Activated CD4-positive, alpha-beta T cell treated with anti-CD3 and anti-CD28 coated beads for 36 hours (primary cell): ENCODE data around the gene CPHXL2. TPM values are rescaled to one million over a fixed set of nuclear protein-coding genes. Genes with fewer than 3 reads are reported as not detected.
A peak's percentile ranks its signal among the peaks of the same experiment; 100 is the strongest.

ENCODE experiments used
- ATAC-seq: fragments of 200-7000 bp; cut with Tn5 transposase; one replicate; pipeline ENCODE4 v1.10.0; 2021; ENCODE audit warnings: mild to moderate bottlenecking, moderate library complexity
- CTCF ChIA-PET: fragments of 350-600 bp; sonication (Branson Sonifier 250); formaldehyde crosslinking; loops from one replicate; lab custom pipeline; 2021; ENCODE audit warnings: antibody characterized with exemption; lab: Charles Lee
- POLR2A ChIA-PET: fragments of 350-600 bp; sonication (Branson Sonifier 250); formaldehyde crosslinking; loops from one replicate; lab custom pipeline; 2021; ENCODE audit warnings: antibody characterized with exemption, inconsistent platforms; lab: Charles Lee
- DNase-seq: peaks from one replicate; pipeline ENCODE4 v3.0.0-alpha.2; 2020
- H3K27ac Mint-ChIP-seq: one replicate; pipeline ENCODE4 v1.8.0; 2021; ENCODE audit warnings: mixed read lengths
- H3K27me3 Mint-ChIP-seq: one replicate; pipeline ENCODE4 v1.8.0; 2021; ENCODE audit warnings: mixed read lengths
- H3K36me3 Mint-ChIP-seq: one replicate; pipeline ENCODE4 v1.8.0; 2021; ENCODE audit warnings: low read depth, mixed read lengths
- H3K4me1 Mint-ChIP-seq: one replicate; pipeline ENCODE4 v1.8.0; 2021; ENCODE audit warnings: mixed read lengths
- H3K4me3 Mint-ChIP-seq: one replicate; pipeline ENCODE4 v1.8.0; 2021; ENCODE audit warnings: mild to moderate bottlenecking, moderate library complexity, mixed read lengths
- H3K9me3 Mint-ChIP-seq: one replicate; pipeline ENCODE4 v1.8.0; 2021; ENCODE audit warnings: low read depth, mixed read lengths
- intact Hi-C, 2 experiments: fragments of 100-400 bp; cut with DNase I in 1 of 2; cut with micrococcal nuclease in 1 of 2; formaldehyde crosslinking; loops; one replicate each; pipeline versions ENCODE4 v1.14.2 to v1.15.1; 2022 to 2024; cut with DNase I, micrococcal nuclease
- total RNA-seq, 2 experiments: library from RNA; stranded (reverse); gene quantifications; one replicate each; pipeline ENCODE4 v1.2.3, GENCODE V29; 2021

CPHXL2 gene
- total RNA-seq, 2 experiments from 2014 or later, result not detected

GRCh38 chr16:75644240-75645012 lies 32.4 kb downstream of the CPHXL2 start:
- H3K27ac Mint-ChIP-seq, result peak overlapping the region; percentile 74
- peaks cover 71% of the 10 kb centered on the region for H3K36me3 Mint-ChIP-seq
- H3K4me3 Mint-ChIP-seq, result peak overlapping the region; percentile 50
- DNase-seq (no peak), ATAC-seq (no peak)
- no peaks in the 10 kb centered on the region for H3K27me3 Mint-ChIP-seq
- intact Hi-C loops, result loop anchor here in 1 of 2 experiments (5.0 to 10.0 kb wide), 3 partner anchors 640 to 1568 kb away; no protein-coding TSS in a partner anchor
- H3K4me1 Mint-ChIP-seq, result peaks cover 40% of the 10 kb centered on the region
- ChIA-PET CTCF (interaction anchor here (1.0 to 1.3 kb wide), 3 partner anchors 11 to 179 kb away, joined by 3 to 5 read pairs (median 3); no protein-coding TSS in a partner anchor), POLR2A (interaction anchor here (0.8 kb wide), 1 partner anchor 9 kb away, joined by 3 read pairs; no protein-coding TSS in a partner anchor)
- no peaks in the 10 kb centered on the region for H3K9me3 Mint-ChIP-seq

- no peaks in the 10 kb centered on the region for H3K9me3 Mint-ChIP-seq
- intact Hi-C loops, result loop anchor here in 1 of 2 experiments (10.0 kb wide), 1 partner anchor 636 kb away; no protein-coding TSS in a partner anchor
- ATAC-seq, result no peak
- peaks cover 32% of the 10 kb centered on the region for H3K4me1 Mint-ChIP-seq
- no peak overlapping the region for H3K4me3 Mint-ChIP-seq
- H3K27me3 Mint-ChIP-seq, result no peaks in the 10 kb centered on the region
- no peak for DNase-seq
- ChIA-PET CTCF (no interaction called here), POLR2A (interaction anchor here (1.3 kb wide), 1 partner anchor 16 kb away, joined by 3 read pairs; no protein-coding TSS in a partner anchor)
- no peak overlapping the region for H3K27ac Mint-ChIP-seq
- peaks cover 82% of the 10 kb centered on the region for H3K36me3 Mint-ChIP-seq
Measured at GRCh38 chr16:75640598-75640997, 36.2 kb downstream of the CPHXL2 start.

DNA sequence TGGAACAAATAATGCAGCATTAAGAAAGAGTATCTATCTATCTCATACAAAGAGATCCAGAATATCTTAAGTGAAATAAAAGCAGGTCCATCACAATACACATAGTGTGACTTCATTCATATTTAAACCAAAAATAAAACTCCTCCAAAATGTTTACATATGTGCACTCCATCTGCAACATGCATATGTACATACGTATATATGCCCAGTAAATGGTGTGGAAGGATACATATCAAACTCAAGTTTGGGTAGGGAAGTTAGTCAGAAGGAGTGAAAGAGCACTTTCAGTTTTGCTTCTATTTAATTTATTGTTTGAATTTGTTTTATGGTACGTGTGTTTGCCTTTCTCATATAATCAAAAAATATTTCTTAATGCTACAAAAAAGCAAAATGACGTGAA lies 41.8 kb downstream of the CPHXL2 start:
- no peaks in the 10 kb centered on the region for H3K27me3 Mint-ChIP-seq
- intact Hi-C loops, result no loop called here
- H3K4me3 Mint-ChIP-seq, result no peak overlapping the region
- ChIA-PET POLR2A (interaction anchor here (1.0 kb wide), 1 partner anchor 10 kb away, joined by 3 read pairs; no protein-coding TSS in a partner anchor), CTCF (interaction anchor here (1.2 kb wide), 1 partner anchor 12 kb away, joined by 5 read pairs; the partner anchor contains the start of gene ADAT1)
- ATAC-seq, result no peak
- no peak for DNase-seq
- H3K27ac Mint-ChIP-seq, result no peak overlapping the region
- H3K9me3 Mint-ChIP-seq, result no peaks in the 10 kb centered on the region
- H3K4me1 Mint-ChIP-seq, result peaks cover 3% of the 10 kb centered on the region
- peaks cover 71% of the 10 kb centered on the region for H3K36me3 Mint-ChIP-seq

GRCh38 chr16:75632857-75633256 lies 44.0 kb downstream of the CPHXL2 start:
- no peak overlapping the region for H3K4me3 Mint-ChIP-seq
- peaks cover 79% of the 10 kb centered on the region for H3K36me3 Mint-ChIP-seq
- intact Hi-C loops, result no loop called here
- ATAC-seq (no peak), DNase-seq (no peak)
- ChIA-PET POLR2A (no interaction called here), CTCF (interaction anchor here (0.9 to 1.8 kb wide), 4 partner anchors 9 to 398 kb away, joined by 3 to 5 read pairs (median 3); no protein-coding TSS in a partner anchor)
- H3K9me3 Mint-ChIP-seq, result no peaks in the 10 kb centered on the region
- no peak overlapping the region for H3K27ac Mint-ChIP-seq
- H3K4me1 Mint-ChIP-seq, result peaks cover 23% of the 10 kb centered on the region
- H3K27me3 Mint-ChIP-seq, result no peaks in the 10 kb centered on the region

GRCh38 chr16:75630052-75630451 lies 46.8 kb downstream of the CPHXL2 start:
- Mint-ChIP-seq H3K4me1 (peaks cover 30% of the 10 kb centered on the region), H3K36me3 (peaks cover 79% of the 10 kb centered on the region)

DNA sequence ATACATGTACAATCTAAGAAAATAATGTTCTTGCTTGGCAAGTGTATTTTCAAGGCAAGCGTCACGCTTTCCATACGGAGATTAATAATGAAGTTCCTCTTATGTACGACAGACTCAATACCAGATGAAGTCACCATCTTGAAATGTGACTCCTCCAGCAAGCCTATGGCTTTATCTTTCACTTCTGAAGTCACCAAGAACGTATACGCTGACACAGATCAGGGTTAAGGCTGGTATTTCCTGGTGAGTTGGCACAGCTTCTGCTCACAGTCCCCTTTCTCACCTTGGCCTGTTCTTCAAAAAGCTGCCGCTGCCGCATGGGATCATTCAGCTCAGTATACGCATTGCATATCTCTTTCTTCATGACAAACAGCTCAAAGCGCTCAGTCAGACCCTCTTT lies 47.7 kb downstream of the CPHXL2 start:
- DNase-seq (no peak), ATAC-seq (peak; percentile 48)
- intact Hi-C loops, result loop anchor here in 1 of 2 experiments (10.0 kb wide), 1 partner anchor 644 kb away; the partner anchor contains the start of gene WDR59
- Mint-ChIP-seq H3K36me3 (peaks cover 82% of the 10 kb centered on the region), H3K27me3 (no peaks in the 10 kb centered on the region), H3K4me3 (no peak overlapping the region), H3K4me1 (peaks cover 36% of the 10 kb centered on the region), H3K9me3 (no peaks in the 10 kb centered on the region), H3K27ac (peak overlapping the region; percentile 80)
- ChIA-PET CTCF (no interaction called here), POLR2A (no interaction called here)

More at GRCh38 chr16:75630052-75630451, 46.8 kb downstream of the CPHXL2 start:
- CTCF ChIA-PET, result interaction anchor here (1.3 kb wide), 1 partner anchor 12 kb away, joined by 4 read pairs; no protein-coding TSS in a partner anchor
- no peak for DNase-seq
- no peaks in the 10 kb centered on the region for H3K27me3 Mint-ChIP-seq
- H3K27ac Mint-ChIP-seq, result no peak overlapping the region
- no peak for ATAC-seq
- H3K9me3 Mint-ChIP-seq, result no peaks in the 10 kb centered on the region
- intact Hi-C loops, result no loop called here
- no peak overlapping the region for H3K4me3 Mint-ChIP-seq
- POLR2A ChIA-PET, result interaction anchor here (1.1 kb wide), 1 partner anchor 18 kb away, joined by 4 read pairs; the partner anchor contains the start of genes KARS1 and TERF2IP

DNA sequence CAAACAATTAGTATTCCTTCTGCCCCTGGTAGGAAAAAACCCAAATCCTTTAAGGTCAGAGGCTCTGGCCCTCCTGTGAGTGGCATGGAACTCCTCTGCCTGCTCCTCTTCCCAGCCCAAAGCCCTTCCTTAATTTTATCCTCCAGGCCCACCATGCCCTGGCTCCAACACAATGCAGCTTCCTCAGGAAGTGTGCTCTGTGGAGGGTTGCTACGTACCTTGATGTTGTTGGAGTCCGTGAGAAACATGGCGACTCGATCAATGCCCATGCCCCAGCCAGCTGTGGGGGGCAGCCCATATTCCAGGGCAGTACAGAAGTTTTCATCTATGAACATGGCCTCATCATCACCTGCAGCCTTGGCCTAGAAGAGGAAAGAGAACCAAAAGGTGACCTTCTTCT lies 48.5 kb downstream of the CPHXL2 start:
- intact Hi-C loops, result loop anchor here in 1 of 2 experiments (10.0 kb wide), 1 partner anchor 644 kb away; the partner anchor contains the start of gene WDR59
- H3K36me3 Mint-ChIP-seq, result peaks cover 75% of the 10 kb centered on the region
- ATAC-seq (no peak), DNase-seq (no peak)
- no peaks in the 10 kb centered on the region for H3K9me3 Mint-ChIP-seq
- H3K27me3 Mint-ChIP-seq, result no peaks in the 10 kb centered on the region
- peak overlapping the region; percentile 69 for H3K27ac Mint-ChIP-seq
- H3K4me1 Mint-ChIP-seq, result peaks cover 36% of the 10 kb centered on the region
- CTCF ChIA-PET, result interaction anchor here (0.7 kb wide), 1 partner anchor 9 kb away, joined by 3 read pairs; no protein-coding TSS in a partner anchor
- POLR2A ChIA-PET, result no interaction called here
- H3K4me3 Mint-ChIP-seq, result no peak overlapping the region

DNA sequence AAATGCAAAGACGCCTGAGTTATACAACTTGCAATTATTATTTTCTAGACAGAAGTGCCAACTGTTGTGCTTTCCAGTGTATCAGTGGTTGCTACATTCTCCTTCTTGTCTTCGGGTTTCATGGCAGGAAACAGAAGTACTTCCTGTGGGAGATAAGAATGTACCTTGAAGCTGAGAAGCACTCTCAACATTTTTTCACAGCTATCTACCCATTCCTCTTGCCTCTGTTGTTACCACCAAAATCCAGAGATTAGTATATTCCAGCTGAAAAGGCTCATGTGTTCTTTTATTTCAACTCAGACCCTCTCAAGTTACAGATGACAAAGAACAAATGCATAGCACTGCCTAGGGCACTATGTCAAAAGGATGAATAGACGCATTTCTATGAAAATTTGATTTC lies 49.0 kb downstream of the CPHXL2 start:
- Mint-ChIP-seq H3K9me3 (no peaks in the 10 kb centered on the region), H3K27me3 (no peaks in the 10 kb centered on the region), H3K27ac (peak overlapping the region; percentile 69), H3K4me1 (peaks cover 36% of the 10 kb centered on the region), H3K36me3 (peaks cover 72% of the 10 kb centered on the region), H3K4me3 (no peak overlapping the region)
- ATAC-seq (no peak), DNase-seq (no peak)
- intact Hi-C loops, result loop anchor here in 1 of 2 experiments (10.0 kb wide), 1 partner anchor 643 kb away; the partner anchor contains the start of gene WDR59
- ChIA-PET POLR2A (no interaction called here), CTCF (interaction anchor here (0.7 kb wide), 1 partner anchor 9 kb away, joined by 3 read pairs; no protein-coding TSS in a partner anchor)

DNA sequence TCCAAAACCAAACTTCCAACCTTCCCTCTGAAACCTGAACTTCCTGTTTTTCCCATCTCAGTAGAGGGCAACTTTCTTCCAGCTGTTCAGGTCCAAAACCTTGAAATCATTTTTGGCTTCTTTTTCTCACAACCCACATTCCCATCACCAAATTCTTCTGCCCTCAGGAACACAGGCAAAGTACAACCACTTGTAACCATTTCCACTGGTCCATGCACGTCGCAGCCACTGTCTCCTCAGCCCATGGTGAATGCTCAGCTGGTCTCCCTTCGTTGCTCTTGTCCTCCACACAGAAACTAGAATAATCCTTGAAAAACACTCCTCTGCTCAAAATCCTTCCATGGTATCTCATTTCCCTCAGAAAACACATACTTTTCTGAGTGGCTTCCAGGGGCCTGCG lies 50.0 kb downstream of the CPHXL2 start:
- ATAC-seq, result no peak
- Mint-ChIP-seq H3K9me3 (no peaks in the 10 kb centered on the region), H3K4me1 (peaks cover 42% of the 10 kb centered on the region), H3K4me3 (no peak overlapping the region), H3K36me3 (peaks cover 68% of the 10 kb centered on the region), H3K27ac (peak overlapping the region; percentile 69), H3K27me3 (no peaks in the 10 kb centered on the region)
- DNase-seq, result no peak
- intact Hi-C loops, result loop anchor here in 1 of 2 experiments (10.0 kb wide), 1 partner anchor 642 kb away; the partner anchor contains the start of gene WDR59
- CTCF ChIA-PET, result interaction anchor here (1.3 kb wide), 1 partner anchor 18 kb away, joined by 3 read pairs; no protein-coding TSS in a partner anchor
- POLR2A ChIA-PET, result no interaction called here

DNA sequence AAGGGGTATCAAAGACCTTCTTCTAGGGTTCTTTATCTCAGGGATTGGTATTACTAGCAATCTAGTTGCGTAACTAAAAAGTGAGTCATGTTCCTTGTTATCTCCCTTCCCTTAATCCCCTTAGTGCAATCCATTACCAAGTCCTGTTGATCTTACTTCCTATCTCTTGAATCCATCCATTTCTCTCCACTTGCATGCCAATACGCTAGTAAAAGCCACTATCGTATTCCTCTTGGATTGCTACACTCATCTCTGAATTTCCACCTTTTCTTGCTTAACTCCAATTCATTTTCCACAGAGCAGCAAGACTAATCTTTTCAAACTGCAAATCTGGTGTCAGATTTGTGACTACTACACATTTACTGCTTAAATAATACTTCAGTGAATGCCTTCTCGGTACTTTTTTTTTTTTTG lies 51.9 kb downstream of the CPHXL2 start:
- H3K9me3 Mint-ChIP-seq, result no peaks in the 10 kb centered on the region
- peaks cover 57% of the 10 kb centered on the region for H3K4me1 Mint-ChIP-seq
- H3K27me3 Mint-ChIP-seq, result no peaks in the 10 kb centered on the region
- intact Hi-C loops, result loop anchor here in 1 of 2 experiments (10.0 kb wide), 1 partner anchor 640 kb away; the partner anchor contains the start of gene WDR59
- ChIA-PET POLR2A (no interaction called here), CTCF (no interaction called here)
- DNase-seq, result no peak
- H3K36me3 Mint-ChIP-seq, result peaks cover 62% of the 10 kb centered on the region
- H3K4me3 Mint-ChIP-seq, result no peak overlapping the region
- peak overlapping the region; percentile 79 for H3K27ac Mint-ChIP-seq
- ATAC-seq, result no peak
